A673 (cell line): ENCODE results near the gene TWF2. TPM values are rescaled to one million over a fixed set of nuclear protein-coding genes. Genes with fewer than 3 reads are reported as not detected.

ENCODE experiments used
- BruUV-seq: library from RNA; stranded (reverse); fragments of 400-500 nt; replicated peaks from 2 replicates; lab custom pipeline; 2021; lab: Mats Ljungman, UMichigan
- CTCF ChIA-PET: fragments of 300-600 bp; sonication (Branson Sonifier 250); formaldehyde crosslinking; loops from one replicate; lab custom pipeline; 2022; ENCODE audit warnings: antibody characterized with exemption; lab: Charles Lee
- POLR2A ChIA-PET: fragments of 300-600 bp; sonication (Branson Sonifier 250); formaldehyde crosslinking; loops from one replicate; lab custom pipeline; 2022; ENCODE audit warnings: antibody characterized with exemption; ENCODE audit not compliant: low non-redundant PET; lab: Charles Lee
- DNase-seq: peaks from one replicate; pipeline ENCODE4 v3.0.0-alpha.2; 2015; ENCODE audit warnings: low spot score
- H3K27ac ChIP-seq: fragments of 200-600 bp; sonication (generic); 2 replicates; pipeline ENCODE4 v1.5.1; 2016; ENCODE audit warnings: mixed run types, low read depth, mild to moderate bottlenecking, mixed read lengths, antibody characterized with exemption, low read length; ENCODE audit not compliant: poor library complexity, severe bottlenecking
- H3K27me3 ChIP-seq: fragments of 200-600 bp; sonication (generic); replicated peaks from 2 replicates; pipeline ENCODE4 v1.6.1; 2017; ENCODE audit warnings: mixed run types, low read depth, mild to moderate bottlenecking, mixed read lengths, antibody characterized with exemption, low read length; ENCODE audit not compliant: insufficient read depth, poor library complexity
- H3K36me3 ChIP-seq: fragments of 200-600 bp; sonication (generic); 2 replicates; pipeline ENCODE4 v1.6.1; 2016; ENCODE audit warnings: mixed run types, mild to moderate bottlenecking, mixed read lengths, antibody characterized with exemption, low read length; ENCODE audit not compliant: insufficient read depth, poor library complexity, severe bottlenecking
- H3K4me1 ChIP-seq: fragments of 200-600 bp; sonication (generic); 2 replicates; pipeline ENCODE4 v1.6.1; 2017; ENCODE audit warnings: mixed run types, mild to moderate bottlenecking, mixed read lengths, antibody characterized with exemption, low read length; ENCODE audit not compliant: insufficient read depth, poor library complexity, severe bottlenecking
- H3K4me3 ChIP-seq: fragments of 200-600 bp; sonication (generic); 2 replicates; pipeline ENCODE4 v1.5.1; 2016; ENCODE audit warnings: low read depth, mixed run types, mild to moderate bottlenecking, mixed read lengths, low read length; ENCODE audit not compliant: poor library complexity, severe bottlenecking
- H3K9me3 ChIP-seq: fragments of 200-600 bp; sonication (generic); 2 replicates; pipeline ENCODE4 v1.6.1; 2016; ENCODE audit warnings: mixed run types, low read depth, mild to moderate bottlenecking, mixed read lengths, antibody characterized with exemption, low read length; ENCODE audit not compliant: poor library complexity, severe bottlenecking
- CTCF ChIP-seq: fragments of 300-800, 200-600 bp; sonication (generic); conservative IDR thresholded peaks from 2 replicates; pipeline ENCODE4 v1.5.1; 2017; ENCODE audit warnings: low read depth, mild to moderate bottlenecking, antibody characterized with exemption, low read length, moderate library complexity, mixed read lengths
- EZH2 ChIP-seq: fragments of 200-600 bp; sonication (generic); IDR thresholded peaks from 2 replicates; pipeline ENCODE4 v1.6.1; 2017; ENCODE audit warnings: borderline replicate concordance, low read depth, mild to moderate bottlenecking, mixed read lengths, antibody characterized with exemption, low read length; ENCODE audit not compliant: poor library complexity, severe bottlenecking
- intact Hi-C: fragments of 100-400 bp; cut with micrococcal nuclease; formaldehyde crosslinking; loops from one replicate; pipeline ENCODE4 v1.10.0; 2022; ENCODE audit not compliant: unreplicated experiment
- total RNA-seq: library from RNA; stranded (reverse); gene quantifications from 2 replicates; pipeline ENCODE4 v1.2.3, GENCODE V29; 2021

Gene TWF2
- total RNA-seq, 1 experiment from 2014 or later: 18.3 TPM

GRCh38 chr3:52259035-52259434, 20.1 kb upstream of the TWF2 start:
- intact Hi-C loops: no loop called here
- no TSS peak for BruUV-seq
- ChIA-PET POLR2A (no interaction called here), CTCF (no interaction called here)
- no peak overlapping the region for H3K27ac ChIP-seq
- H3K9me3 ChIP-seq: no peaks in the 10 kb centered on the region
- no peaks in the 10 kb centered on the region for H3K27me3 ChIP-seq
- TF ChIP-seq EZH2 (no peak), CTCF (no peak)
- peaks cover 58% of the 10 kb centered on the region for H3K36me3 ChIP-seq
- H3K4me1 ChIP-seq: no peaks in the 10 kb centered on the region
- H3K4me3 ChIP-seq: no peak overlapping the region
- DNase-seq: no peak

- no TSS peak for BruUV-seq
- no peak overlapping the region for H3K4me3 ChIP-seq
- H3K9me3 ChIP-seq: no peaks in the 10 kb centered on the region
- ChIA-PET POLR2A (no interaction called here), CTCF (no interaction called here)
- peaks cover 57% of the 10 kb centered on the region for H3K36me3 ChIP-seq
- H3K27me3 ChIP-seq: no peaks in the 10 kb centered on the region
- H3K4me1 ChIP-seq: no peaks in the 10 kb centered on the region
- no peak overlapping the region for H3K27ac ChIP-seq
- TF ChIP-seq EZH2 (no peak), CTCF (no peak)
- intact Hi-C loops: no loop called here
- DNase-seq: no peak
Measured at GRCh38 chr3:52257911-52258310, 19.0 kb upstream of the TWF2 start.

DNA sequence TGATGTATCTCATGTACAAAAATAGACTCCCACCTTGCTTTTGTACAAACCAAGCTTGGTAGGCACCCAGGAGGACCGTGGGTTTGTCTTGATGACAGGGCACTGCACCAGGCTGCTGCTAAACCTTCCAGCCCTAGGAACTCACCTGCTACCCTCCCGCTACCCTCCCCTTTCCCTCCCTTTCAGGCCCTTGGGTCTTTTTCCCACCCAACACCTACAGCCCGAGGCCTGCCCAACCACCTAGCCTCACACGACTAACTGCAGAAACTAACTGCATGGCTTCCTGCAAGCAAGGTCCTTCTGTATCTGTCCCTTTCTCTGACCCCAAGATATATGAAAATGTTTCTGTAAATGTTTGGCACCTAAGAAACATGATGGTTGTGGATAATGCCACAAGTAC, 17.7 kb upstream of the TWF2 start:
- no peaks in the 10 kb centered on the region for H3K27me3 ChIP-seq
- BruUV-seq: no TSS peak
- H3K4me1 ChIP-seq: no peaks in the 10 kb centered on the region
- intact Hi-C loops: no loop called here
- no peak overlapping the region for H3K27ac ChIP-seq
- POLR2A ChIA-PET: no interaction called here
- no peak for TF ChIP-seq EZH2
- TF ChIP-seq CTCF: no peak
- H3K36me3 ChIP-seq: peaks cover 50% of the 10 kb centered on the region
- H3K9me3 ChIP-seq: no peaks in the 10 kb centered on the region
- H3K4me3 ChIP-seq: no peak overlapping the region
- DNase-seq: no peak
- CTCF ChIA-PET: no interaction called here
